Measurements from ENCODE around the gene AZIN2. TPM values are rescaled to one million over a fixed set of nuclear protein-coding genes. Genes with fewer than 3 reads are reported as not detected.

AZIN2 gene
- total RNA-seq, 5 donors from 2014 or later (not counting 1 experiment from before 2014, with no cell fraction given) = 5.6 to 10.7 (median 9.7) TPM

DNA sequence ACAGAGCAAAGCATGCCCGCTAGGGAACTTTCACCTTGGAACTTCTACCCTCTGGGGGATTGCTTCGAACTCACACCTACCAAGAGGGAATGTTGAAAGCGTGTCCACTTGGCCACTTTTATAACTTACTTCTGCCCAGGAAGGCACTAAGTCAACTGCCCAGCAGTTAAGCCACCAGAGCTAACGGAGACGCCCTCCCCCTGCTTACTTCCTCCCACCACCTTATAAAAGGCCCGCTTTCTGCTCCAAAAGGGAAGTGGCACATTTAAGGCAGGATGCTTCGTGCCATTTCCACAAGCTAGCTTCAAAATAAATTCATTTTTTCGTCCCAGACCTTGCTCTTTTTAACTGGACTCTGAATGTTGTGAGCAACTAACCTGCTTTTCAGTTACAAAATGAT, 41.1 kb upstream of the AZIN2 start:
- H3K27me3 Mint-ChIP-seq = peaks cover 0 to 1% of the 10 kb centered on the region in 2 donors
- no peaks in the 10 kb centered on the region for H3K27me3 ChIP-seq (replicated peaks in 1 of 2; ENCODE audit: control insufficient read depth in 2 of 2, extremely low read depth in 1 of 2, insufficient read depth in 2 of 2, low read length in 1 of 2)
- H3K36me3 ChIP-seq (ENCODE audit: control insufficient read depth in 2 of 2, extremely low read depth in 1 of 2, insufficient read depth in 1 of 2, low read length in 1 of 2) = no peaks in the 10 kb centered on the region
- H3K27ac ChIP-seq (ENCODE audit: low read length) = no peak overlapping the region
- DNase-seq (peak in 1 of 35 experiments; percentile 26), ATAC-seq (replicated peaks in 1 of 4) (no peak)
- H3K9me3 Mint-ChIP-seq = no peaks in the 10 kb centered on the region
- H3K36me3 Mint-ChIP-seq = no peaks in the 10 kb centered on the region
- H3K4me3 Mint-ChIP-seq = no peak overlapping the region
- H3K9me3 ChIP-seq = no peaks in the 10 kb centered on the region
- H3K4me1 Mint-ChIP-seq = peaks cover 22 to 26% (median 25%) of the 10 kb centered on the region in 3 donors
- WGBS (ENCODE audit: insufficient coverage) = 59% methylated on average over 7 of the region's 8 CpGs
- H3K27ac Mint-ChIP-seq = no peak overlapping the region
- CTCF ChIA-PET = no interaction called here
- peaks cover 9 to 16% of the 10 kb centered on the region in 2 experiments for H3K4me1 ChIP-seq (ENCODE audit: control insufficient read depth in 1 of 2, extremely low read depth in 1 of 2, insufficient read depth in 2 of 2, low read length in 2 of 2)
- H3K4me3 ChIP-seq (ENCODE audit: control insufficient read depth in 1 of 2, extremely low read depth in 1 of 2, low read length in 1 of 2) = no peak overlapping the region
- POLR2A ChIA-PET = no interaction called here

DNA sequence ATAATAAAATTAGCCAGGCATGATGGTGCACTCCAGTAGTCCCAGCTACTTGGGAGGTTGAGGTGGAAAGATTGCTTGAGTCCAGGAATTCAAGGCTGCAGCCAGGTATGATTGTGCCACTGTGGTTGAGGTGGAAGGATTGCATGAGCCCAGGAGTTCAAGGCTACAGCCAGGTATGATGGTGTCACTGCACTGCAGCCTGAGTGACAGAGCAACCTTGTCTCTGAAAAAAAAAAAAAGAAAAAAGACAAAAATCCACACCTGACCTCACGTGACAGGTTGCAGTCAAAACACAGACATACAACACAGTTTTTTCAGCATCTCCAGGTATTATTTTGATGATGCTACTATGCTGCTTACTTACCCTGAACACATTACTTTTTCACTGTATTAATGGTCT, 39.9 kb upstream of the AZIN2 start:
- no peak overlapping the region for H3K4me3 ChIP-seq (ENCODE audit: control insufficient read depth in 1 of 2, extremely low read depth in 1 of 2, low read length in 1 of 2)
- H3K4me1 ChIP-seq (ENCODE audit: control insufficient read depth in 1 of 2, extremely low read depth in 1 of 2, insufficient read depth in 2 of 2, low read length in 2 of 2) = peaks cover 4 to 16% of the 10 kb centered on the region in 2 experiments
- H3K36me3 ChIP-seq (ENCODE audit: control insufficient read depth in 2 of 2, extremely low read depth in 1 of 2, insufficient read depth in 1 of 2, low read length in 1 of 2) = no peaks in the 10 kb centered on the region
- H3K27ac Mint-ChIP-seq = no peak overlapping the region
- no peaks in the 10 kb centered on the region for H3K9me3 Mint-ChIP-seq
- WGBS (ENCODE audit: insufficient coverage) = no CpG with 5 or more reads among the region's 1 CpG
- CTCF ChIA-PET = no interaction called here
- no peak overlapping the region for H3K4me3 Mint-ChIP-seq
- no peaks in the 10 kb centered on the region for H3K36me3 Mint-ChIP-seq
- H3K27ac ChIP-seq (ENCODE audit: low read length) = no peak overlapping the region
- peaks cover 14 to 23% (median 17%) of the 10 kb centered on the region in 3 donors for H3K4me1 Mint-ChIP-seq
- no peaks in the 10 kb centered on the region for H3K9me3 ChIP-seq
- peaks cover 0 to 1% of the 10 kb centered on the region in 2 donors for H3K27me3 Mint-ChIP-seq
- ATAC-seq (replicated peaks in 1 of 4) = no peak
- H3K27me3 ChIP-seq (replicated peaks in 1 of 2; ENCODE audit: control insufficient read depth in 2 of 2, extremely low read depth in 1 of 2, insufficient read depth in 2 of 2, low read length in 1 of 2) = no peaks in the 10 kb centered on the region
- DNase-seq = no peak
- POLR2A ChIA-PET = no interaction called here

DNA sequence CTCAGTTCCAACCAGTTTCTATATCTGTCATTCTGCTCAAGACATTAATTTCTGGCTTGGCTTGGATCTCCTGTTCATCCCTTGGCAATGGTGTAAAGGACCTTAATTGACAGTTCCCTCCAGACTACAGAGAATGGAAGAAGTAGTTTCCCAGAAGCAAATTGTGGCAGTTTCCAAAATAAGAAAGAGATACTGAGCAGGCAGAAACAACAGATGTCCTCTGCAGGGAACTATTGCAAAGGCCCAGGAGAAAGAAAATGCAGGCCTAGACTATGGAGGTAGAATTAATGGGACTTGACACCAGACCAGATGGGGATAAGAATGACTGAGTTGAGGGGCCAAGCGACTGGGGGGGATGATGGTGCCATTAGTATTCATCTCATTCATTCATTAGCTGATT, 38.1 kb upstream of the AZIN2 start:
- Mint-ChIP-seq H3K27me3 (peaks cover 0 to 1% of the 10 kb centered on the region in 2 donors), H3K9me3 (no peaks in the 10 kb centered on the region), H3K4me1 (peaks cover 0 to 12% (median 8%) of the 10 kb centered on the region in 3 donors), H3K4me3 (no peak overlapping the region), H3K36me3 (no peaks in the 10 kb centered on the region), H3K27ac (no peak overlapping the region)
- no peak overlapping the region for H3K4me3 ChIP-seq (ENCODE audit: control insufficient read depth in 1 of 2, extremely low read depth in 1 of 2, low read length in 1 of 2)
- ChIA-PET CTCF (no interaction called here), POLR2A (no interaction called here)
- no CpG with 5 or more reads among the region's 1 CpG for WGBS (ENCODE audit: insufficient coverage)
- no peak overlapping the region for H3K27ac ChIP-seq (ENCODE audit: low read length)
- no peaks in the 10 kb centered on the region for H3K36me3 ChIP-seq (ENCODE audit: control insufficient read depth in 2 of 2, extremely low read depth in 1 of 2, insufficient read depth in 1 of 2, low read length in 1 of 2)
- H3K27me3 ChIP-seq (replicated peaks in 1 of 2; ENCODE audit: control insufficient read depth in 2 of 2, extremely low read depth in 1 of 2, insufficient read depth in 2 of 2, low read length in 1 of 2) = no peaks in the 10 kb centered on the region
- H3K9me3 ChIP-seq = no peaks in the 10 kb centered on the region
- ATAC-seq (replicated peaks in 1 of 4) (no peak), DNase-seq (no peak)
- H3K4me1 ChIP-seq (ENCODE audit: control insufficient read depth in 1 of 2, extremely low read depth in 1 of 2, insufficient read depth in 2 of 2, low read length in 2 of 2) = peaks cover 0 to 10% of the 10 kb centered on the region in 2 experiments

DNA sequence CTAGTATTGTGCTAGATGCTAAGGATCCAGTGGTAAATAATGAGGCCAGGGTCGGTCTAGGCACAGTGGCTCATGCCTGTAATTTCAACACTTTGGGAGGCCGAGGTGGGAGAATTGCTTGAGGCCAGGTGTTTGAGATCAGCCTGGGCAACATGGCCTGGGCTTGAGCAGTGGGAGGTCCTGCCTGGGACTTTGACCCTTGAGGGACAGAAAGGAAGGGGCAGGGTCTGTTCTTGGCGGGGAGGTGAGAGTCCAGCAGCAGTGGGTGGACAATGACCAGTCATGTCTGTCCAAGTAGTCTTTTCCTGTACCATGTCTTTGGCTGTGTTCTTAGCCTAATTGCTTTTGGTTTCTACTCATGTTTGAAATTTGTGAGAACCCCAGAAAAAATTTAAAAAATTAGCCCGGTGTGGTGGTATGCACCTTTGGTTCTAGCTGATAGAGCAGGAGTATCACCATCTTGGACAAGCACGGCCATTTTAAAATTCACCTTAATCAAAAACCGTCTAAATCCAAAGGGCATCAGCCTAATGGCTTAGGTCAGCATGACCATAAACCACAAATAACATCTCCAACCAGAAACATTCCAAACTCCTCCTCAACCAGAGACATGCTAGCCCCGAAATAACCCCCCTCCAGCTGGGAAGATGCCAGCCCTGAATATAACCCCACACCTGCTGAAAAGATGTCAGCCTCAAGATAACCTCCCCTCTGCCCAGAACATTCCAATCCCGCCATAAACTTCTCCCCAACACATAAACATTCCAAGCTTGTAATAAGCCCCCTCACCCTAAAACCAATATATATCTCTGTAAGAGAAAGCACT, 37.5 kb upstream of the AZIN2 start:
- DNase-seq = no peak
- Histone ChIP-seq H3K9me3 (no peaks in the 10 kb centered on the region), H3K4me1 (ENCODE audit: control insufficient read depth in 1 of 2, extremely low read depth in 1 of 2, insufficient read depth in 2 of 2, low read length in 2 of 2) (peaks cover 0 to 10% of the 10 kb centered on the region in 2 experiments), H3K36me3 (ENCODE audit: control insufficient read depth in 2 of 2, extremely low read depth in 1 of 2, insufficient read depth in 1 of 2, low read length in 1 of 2) (no peaks in the 10 kb centered on the region), H3K4me3 (ENCODE audit: control insufficient read depth in 1 of 2, extremely low read depth in 1 of 2, low read length in 1 of 2) (no peak overlapping the region), H3K27me3 (replicated peaks in 1 of 2; ENCODE audit: control insufficient read depth in 2 of 2, extremely low read depth in 1 of 2, insufficient read depth in 2 of 2, low read length in 1 of 2) (no peaks in the 10 kb centered on the region), H3K27ac (ENCODE audit: low read length) (no peak overlapping the region)
- ChIA-PET CTCF (no interaction called here), POLR2A (no interaction called here)
- Mint-ChIP-seq H3K9me3 (no peaks in the 10 kb centered on the region), H3K4me3 (no peak overlapping the region), H3K4me1 (peaks cover 0 to 12% (median 8%) of the 10 kb centered on the region in 3 donors), H3K27me3 (peaks cover 0 to 2% of the 10 kb centered on the region in 2 donors), H3K36me3 (no peaks in the 10 kb centered on the region), H3K27ac (no peak overlapping the region)
- WGBS (ENCODE audit: insufficient coverage) = 90% methylated on average over 6 of the region's 8 CpGs
- no peak for ATAC-seq (replicated peaks in 1 of 4)

DNA sequence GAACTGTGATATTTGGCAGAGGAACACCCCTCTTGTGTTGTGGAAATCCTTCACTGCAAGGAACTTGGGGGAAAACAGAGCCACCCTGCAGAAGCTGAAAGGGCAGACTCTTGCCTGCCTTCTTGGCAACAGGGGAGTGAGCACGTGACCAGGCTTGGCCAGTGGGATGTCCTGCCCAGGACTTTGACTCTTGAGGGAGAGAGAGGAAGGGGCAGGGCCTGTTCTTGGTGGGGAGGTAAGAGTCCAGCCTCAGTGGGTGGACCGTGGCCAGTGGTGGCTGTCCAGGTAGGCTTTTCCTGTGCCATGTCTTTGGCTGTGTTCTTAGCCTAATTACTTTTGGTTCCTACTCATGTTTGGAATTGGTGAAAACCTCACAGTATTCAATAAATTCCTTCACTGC, 35.7 kb upstream of the AZIN2 start:
- Mint-ChIP-seq H3K9me3 (no peaks in the 10 kb centered on the region), H3K27ac (no peak overlapping the region), H3K27me3 (peaks cover 0 to 3% of the 10 kb centered on the region in 2 donors), H3K4me1 (peaks cover 0 to 12% (median 8%) of the 10 kb centered on the region in 3 donors), H3K4me3 (no peak overlapping the region), H3K36me3 (no peaks in the 10 kb centered on the region)
- WGBS (ENCODE audit: insufficient coverage) = 50% methylated on average over 1 of the region's 2 CpGs
- CTCF ChIA-PET = interaction anchor here in 1 of 2 donors (0.7 kb wide), 1 partner anchor 60 kb away, joined by 3 read pairs; no protein-coding TSS in a partner anchor
- Histone ChIP-seq H3K27me3 (replicated peaks in 1 of 2; ENCODE audit: control insufficient read depth in 2 of 2, extremely low read depth in 1 of 2, insufficient read depth in 2 of 2, low read length in 1 of 2) (no peaks in the 10 kb centered on the region), H3K4me3 (ENCODE audit: control insufficient read depth in 1 of 2, extremely low read depth in 1 of 2, low read length in 1 of 2) (no peak overlapping the region), H3K4me1 (ENCODE audit: control insufficient read depth in 1 of 2, extremely low read depth in 1 of 2, insufficient read depth in 2 of 2, low read length in 2 of 2) (peaks cover 0 to 10% of the 10 kb centered on the region in 2 experiments), H3K9me3 (no peaks in the 10 kb centered on the region), H3K27ac (ENCODE audit: low read length) (peak overlapping the region; percentile 50), H3K36me3 (ENCODE audit: control insufficient read depth in 2 of 2, extremely low read depth in 1 of 2, insufficient read depth in 1 of 2, low read length in 1 of 2) (no peaks in the 10 kb centered on the region)
- DNase-seq (no peak), ATAC-seq (replicated peaks in 1 of 4) (no peak)
- POLR2A ChIA-PET = no interaction called here

DNA sequence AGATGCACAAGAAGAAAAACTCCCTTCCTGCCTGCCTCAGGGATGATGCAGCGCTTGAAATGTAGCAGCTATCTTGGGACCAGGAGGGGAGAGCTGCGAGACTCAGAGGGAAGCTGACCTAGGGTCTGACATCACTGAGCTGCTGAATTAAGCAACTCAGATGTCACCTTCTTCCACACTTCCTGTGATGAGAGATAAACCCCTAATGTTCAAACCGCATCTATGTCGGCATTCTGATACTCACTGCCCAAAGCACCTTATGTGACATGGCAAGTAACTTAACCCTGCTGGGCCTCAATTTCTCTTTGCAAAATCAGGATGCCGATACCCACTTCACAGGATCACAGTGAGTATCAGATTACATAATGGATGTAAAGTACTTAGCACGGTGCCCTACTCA, 35.1 kb upstream of the AZIN2 start:
- Histone ChIP-seq H3K27me3 (replicated peaks in 1 of 2; ENCODE audit: control insufficient read depth in 2 of 2, extremely low read depth in 1 of 2, insufficient read depth in 2 of 2, low read length in 1 of 2) (no peaks in the 10 kb centered on the region), H3K36me3 (ENCODE audit: control insufficient read depth in 2 of 2, extremely low read depth in 1 of 2, insufficient read depth in 1 of 2, low read length in 1 of 2) (no peaks in the 10 kb centered on the region), H3K9me3 (no peaks in the 10 kb centered on the region), H3K4me3 (ENCODE audit: control insufficient read depth in 1 of 2, extremely low read depth in 1 of 2, low read length in 1 of 2) (no peak overlapping the region), H3K4me1 (ENCODE audit: control insufficient read depth in 1 of 2, extremely low read depth in 1 of 2, insufficient read depth in 2 of 2, low read length in 2 of 2) (peaks cover 0 to 10% of the 10 kb centered on the region in 2 experiments), H3K27ac (ENCODE audit: low read length) (peak overlapping the region; percentile 50)
- peak overlapping the region in 1 of 2 donors; percentile 27 for H3K27ac Mint-ChIP-seq
- ATAC-seq (replicated peaks in 1 of 4) (peak in 3 of 4 experiments; percentile 19 to 75 (median 72)), DNase-seq (peak in 25 of 35 experiments; percentile 4 to 73 (median 30))
- ChIA-PET CTCF (interaction anchor here in 1 of 2 donors (0.7 kb wide), 1 partner anchor 16 kb away, joined by 10 read pairs; no protein-coding TSS in a partner anchor), POLR2A (interaction anchor here in 1 of 2 donors (0.5 kb wide), 1 partner anchor 329 kb away, joined by 5 read pairs; no protein-coding TSS in a partner anchor)
- peaks cover 3 to 6% of the 10 kb centered on the region in 2 donors for H3K27me3 Mint-ChIP-seq
- H3K4me1 Mint-ChIP-seq = peaks cover 0 to 12% (median 8%) of the 10 kb centered on the region in 3 donors
- H3K9me3 Mint-ChIP-seq = peaks cover 0 to 3% (median 0%) of the 10 kb centered on the region in 3 donors
- WGBS (ENCODE audit: insufficient coverage) = 65% methylated on average over 5 of the region's 6 CpGs
- no peak overlapping the region for H3K4me3 Mint-ChIP-seq
- no peaks in the 10 kb centered on the region for H3K36me3 Mint-ChIP-seq

Measured in T-cell (primary cell).